Colonic mucosa (tissue), 4 donors: ENCODE results near the gene DPM3. TPM values are rescaled to one million over a fixed set of nuclear protein-coding genes. Genes with fewer than 3 reads are reported as not detected.
A peak's percentile ranks its signal among the peaks of the same experiment; 100 is the strongest.

Source experiments
- DNase-seq: peaks from one replicate; pipeline ENCODE4 v3.0.0-alpha.2; 2020
- H3K27ac ChIP-seq: fragments of 200-600 bp; one replicate; pipeline ENCODE4 v1.8.0; 2021
- H3K27me3 ChIP-seq: fragments of 200-600 bp; one replicate; pipeline ENCODE4 v1.8.0; 2021
- H3K36me3 ChIP-seq: fragments of 200-600 bp; one replicate; pipeline ENCODE4 v1.8.0; 2021
- H3K4me1 ChIP-seq: fragments of 200-600 bp; one replicate; pipeline ENCODE4 v1.8.0; 2021; ENCODE audit warnings: mild to moderate bottlenecking
- H3K4me3 ChIP-seq: fragments of 200-600 bp; one replicate; pipeline ENCODE4 v1.8.0; 2021
- H3K9ac ChIP-seq, 2 donors: one replicate each; pipeline ENCODE4 v1.7.0; 2013; ENCODE audit warnings: control low read depth in 2 of 2, low read depth in 2 of 2, low read length in 2 of 2
- H3K9me3 ChIP-seq: fragments of 200-600 bp; one replicate; pipeline ENCODE4 v1.8.0; 2021
- intact Hi-C: fragments of 100-400 bp; cut with DNase I; formaldehyde crosslinking; loops from one replicate; pipeline ENCODE4 v1.14.1; 2022
- total RNA-seq, 2 donors: library from RNA; stranded (reverse); fragmentation: NEBNext Ultra II Directional in 1 of 2; extraction: Animal tissue kit (Norgen Biotek cat#: 25700) in 1 of 2; gene quantifications; one replicate each; pipeline ENCODE4 v1.2.1, GENCODE V29; 2021
- TF ChIP-seq, protein P1 (sequence below): fragments of 200-600 bp; IDR thresholded peaks from one replicate; pipeline ENCODE4 v1.8.0; 2022; ENCODE audit warnings: antibody characterized with exemption, mild to moderate bottlenecking
- donor health status: healthy.
- donor health status: DM: no; HTN: no; CAD: no.
- donor health status: DM: no; HTN: no; CAD: no.

Gene DPM3
- total RNA-seq, 2 donors from 2014 or later: 149 to 182 TPM

DNA sequence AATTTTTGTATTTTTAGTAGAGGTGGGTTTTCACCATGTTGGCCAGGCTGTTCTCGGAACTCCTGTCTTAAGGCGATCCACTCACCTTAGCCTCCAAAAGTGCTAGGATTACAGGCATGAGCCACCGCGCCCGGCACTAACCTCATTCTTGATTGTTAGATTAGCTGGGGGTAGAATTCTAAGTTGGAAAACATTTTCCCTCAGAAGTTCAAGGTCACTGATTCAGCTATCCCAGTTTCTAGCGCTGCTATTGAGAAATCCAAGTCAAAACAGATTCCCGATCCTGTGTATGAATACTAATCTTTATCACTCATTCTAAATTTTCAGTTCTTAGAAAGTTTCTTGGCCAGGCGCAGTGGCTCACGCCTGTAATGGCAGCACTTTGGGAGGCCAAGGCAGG, 37.0 kb downstream of the DPM3 start:
- Histone ChIP-seq H3K4me3 (no peak overlapping the region), H3K9ac (no peak overlapping the region), H3K27ac (no peak overlapping the region), H3K4me1 (peaks cover 10% of the 10 kb centered on the region), H3K36me3 (no peaks in the 10 kb centered on the region), H3K27me3 (no peaks in the 10 kb centered on the region), H3K9me3 (no peaks in the 10 kb centered on the region)
- DNase-seq: no peak
- TF ChIP-seq, protein P1, sequence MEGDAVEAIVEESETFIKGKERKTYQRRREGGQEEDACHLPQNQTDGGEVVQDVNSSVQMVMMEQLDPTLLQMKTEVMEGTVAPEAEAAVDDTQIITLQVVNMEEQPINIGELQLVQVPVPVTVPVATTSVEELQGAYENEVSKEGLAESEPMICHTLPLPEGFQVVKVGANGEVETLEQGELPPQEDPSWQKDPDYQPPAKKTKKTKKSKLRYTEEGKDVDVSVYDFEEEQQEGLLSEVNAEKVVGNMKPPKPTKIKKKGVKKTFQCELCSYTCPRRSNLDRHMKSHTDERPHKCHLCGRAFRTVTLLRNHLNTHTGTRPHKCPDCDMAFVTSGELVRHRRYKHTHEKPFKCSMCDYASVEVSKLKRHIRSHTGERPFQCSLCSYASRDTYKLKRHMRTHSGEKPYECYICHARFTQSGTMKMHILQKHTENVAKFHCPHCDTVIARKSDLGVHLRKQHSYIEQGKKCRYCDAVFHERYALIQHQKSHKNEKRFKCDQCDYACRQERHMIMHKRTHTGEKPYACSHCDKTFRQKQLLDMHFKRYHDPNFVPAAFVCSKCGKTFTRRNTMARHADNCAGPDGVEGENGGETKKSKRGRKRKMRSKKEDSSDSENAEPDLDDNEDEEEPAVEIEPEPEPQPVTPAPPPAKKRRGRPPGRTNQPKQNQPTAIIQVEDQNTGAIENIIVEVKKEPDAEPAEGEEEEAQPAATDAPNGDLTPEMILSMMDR: no peak
- intact Hi-C loops: no loop called here

DNA sequence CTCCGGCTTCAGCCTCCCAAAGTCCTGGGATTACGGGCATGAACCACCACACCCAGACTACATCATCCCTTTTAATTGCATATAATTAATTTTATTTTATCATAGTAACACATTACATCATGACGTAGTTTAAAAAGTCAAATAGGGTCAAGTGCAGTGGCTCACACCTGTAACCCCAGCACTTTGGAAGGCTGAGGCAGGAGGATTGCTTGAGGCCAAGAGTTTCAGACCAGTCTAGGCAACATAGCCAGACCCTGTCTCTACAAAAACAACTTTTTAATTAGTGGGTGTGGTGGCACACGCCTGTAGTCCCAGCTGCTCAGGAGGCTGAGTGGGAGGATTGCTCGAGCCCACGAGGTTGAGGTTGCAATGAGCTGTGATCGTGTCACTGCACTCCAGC, 41.0 kb downstream of the DPM3 start:
- Histone ChIP-seq H3K4me1 (peaks cover 10% of the 10 kb centered on the region), H3K9ac (no peak overlapping the region), H3K4me3 (no peak overlapping the region), H3K27me3 (no peaks in the 10 kb centered on the region), H3K9me3 (no peaks in the 10 kb centered on the region), H3K27ac (no peak overlapping the region), H3K36me3 (no peaks in the 10 kb centered on the region)
- intact Hi-C loops: no loop called here
- TF ChIP-seq, protein P1: no peak
- no peak for DNase-seq

DNA sequence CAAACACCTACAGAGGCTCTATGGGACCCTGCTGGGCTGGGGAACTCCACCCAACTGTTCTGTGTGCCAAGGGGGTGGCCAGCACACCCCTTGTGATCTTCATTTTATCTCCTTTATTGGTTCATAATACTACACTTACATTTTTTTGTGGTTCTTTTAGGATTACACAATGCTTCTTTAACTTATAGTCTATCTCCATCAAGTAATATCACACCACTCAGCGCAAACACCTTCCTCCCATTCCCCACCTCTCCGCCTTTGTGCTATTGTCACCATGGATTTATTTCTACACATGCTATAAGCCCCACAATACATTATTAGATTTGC, 45.7 kb downstream of the DPM3 start:
- H3K4me3 ChIP-seq: no peak overlapping the region
- no peak overlapping the region for H3K9ac ChIP-seq
- TF ChIP-seq, protein P1: no peak
- H3K36me3 ChIP-seq: no peaks in the 10 kb centered on the region
- no peak overlapping the region for H3K27ac ChIP-seq
- intact Hi-C loops: no loop called here
- no peaks in the 10 kb centered on the region for H3K27me3 ChIP-seq
- no peak for DNase-seq
- H3K4me1 ChIP-seq: peaks cover 6% of the 10 kb centered on the region
- H3K9me3 ChIP-seq: no peaks in the 10 kb centered on the region

DNA sequence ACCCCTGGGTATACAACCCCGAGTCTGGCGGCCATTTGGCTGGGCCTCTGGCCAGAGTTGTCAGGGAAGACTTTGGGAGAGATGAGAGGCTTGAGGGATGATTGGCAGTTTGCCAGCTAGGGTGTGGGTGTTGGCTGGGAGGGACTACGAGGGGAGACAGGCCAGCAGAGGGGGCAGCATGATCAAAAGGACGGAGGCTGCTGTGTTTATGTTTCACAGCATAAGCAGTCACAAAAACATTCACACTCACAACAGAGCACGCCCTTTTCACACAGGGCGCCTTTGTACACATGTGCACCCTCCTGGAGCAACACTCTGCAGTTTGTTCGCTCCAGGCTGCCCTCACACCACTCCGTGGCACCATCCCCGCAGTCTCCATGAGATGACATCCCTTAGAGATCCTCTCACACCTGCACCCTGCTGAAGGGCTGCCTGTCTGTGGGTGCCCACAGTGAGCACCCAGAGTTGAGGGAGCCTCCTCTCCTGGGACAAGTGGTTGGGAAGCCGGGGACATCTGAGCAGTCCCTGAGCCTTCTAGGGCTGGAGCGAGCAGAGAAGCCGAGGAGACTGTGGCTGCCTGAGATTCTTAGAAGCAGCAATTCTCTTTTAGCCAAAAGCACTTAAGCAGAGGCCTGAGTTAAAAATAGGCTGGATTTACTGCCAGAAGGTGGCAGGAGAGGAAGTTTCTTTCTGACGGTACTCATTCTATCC, 46.3 kb downstream of the DPM3 start:
- Histone ChIP-seq H3K27ac (no peak overlapping the region), H3K9ac (peak overlapping the region in 1 of 2 donors; percentile 21), H3K27me3 (no peaks in the 10 kb centered on the region), H3K4me1 (peaks cover 6% of the 10 kb centered on the region), H3K36me3 (no peaks in the 10 kb centered on the region), H3K4me3 (no peak overlapping the region), H3K9me3 (no peaks in the 10 kb centered on the region)
- TF ChIP-seq, protein P1: no peak
- intact Hi-C loops: no loop called here
- peak; percentile 49 for DNase-seq

DNA sequence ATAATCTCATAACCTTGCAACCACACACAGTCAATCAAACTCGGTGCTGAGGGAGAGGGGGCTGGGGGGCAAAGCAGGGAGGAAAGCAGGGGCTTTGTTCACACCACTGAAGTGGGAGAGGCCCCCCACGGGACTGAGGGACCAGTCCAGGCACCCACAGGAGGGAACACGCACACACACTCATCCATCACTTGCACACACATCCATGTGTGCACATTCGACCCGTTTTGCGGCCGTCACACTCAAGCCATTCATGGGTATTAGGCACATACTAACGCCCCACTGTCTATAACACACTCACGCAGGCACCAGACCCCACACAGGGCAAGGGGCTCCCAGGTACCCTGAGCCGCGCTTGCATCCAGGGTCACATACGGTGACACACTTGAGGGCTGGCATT, 47.7 kb downstream of the DPM3 start:
- H3K36me3 ChIP-seq: no peaks in the 10 kb centered on the region
- no peak for DNase-seq
- peaks cover 6% of the 10 kb centered on the region for H3K4me1 ChIP-seq
- H3K4me3 ChIP-seq: no peak overlapping the region
- no peaks in the 10 kb centered on the region for H3K27me3 ChIP-seq
- H3K9ac ChIP-seq: no peak overlapping the region
- H3K27ac ChIP-seq: no peak overlapping the region
- H3K9me3 ChIP-seq: no peaks in the 10 kb centered on the region
- TF ChIP-seq, protein P1: no peak
- intact Hi-C loops: no loop called here
